CD4-positive, alpha-beta T cell treated with Interleukin-17A for 1 hour (primary cell): ENCODE measurements around the gene DCDC2C.

Experiments used
- DNase-seq: peaks from one replicate; pipeline ENCODE4 v3.0.0-alpha.2; 2020

The DCDC2C gene

GRCh38 chr2:3747032-3747654, 43.8 kb downstream of the DCDC2C start:
- no peak for DNase-seq

GRCh38 chr2:3747826-3748225, 44.5 kb downstream of the DCDC2C start:
- no peak for DNase-seq

- no peak for DNase-seq
These were observed 45.8 kb downstream of the DCDC2C start for GRCh38 chr2:3749201-3749600.

GRCh38 chr2:3751251-3751650, 47.9 kb downstream of the DCDC2C start:
- DNase-seq, result no peak

- DNase-seq, result no peak
These were observed 48.4 kb downstream of the DCDC2C start for GRCh38 chr2:3751806-3752205.

- no peak for DNase-seq
These were observed 49.0 kb downstream of the DCDC2C start for GRCh38 chr2:3752376-3752775.

GRCh38 chr2:3753561-3753960, 50.2 kb downstream of the DCDC2C start:
- DNase-seq, result no peak

GRCh38 chr2:3754280-3754679, 50.9 kb downstream of the DCDC2C start:
- no peak for DNase-seq

GRCh38 chr2:3754795-3755194, 51.4 kb downstream of the DCDC2C start:
- DNase-seq, result no peak

- no peak for DNase-seq
These were observed 51.9 kb downstream of the DCDC2C start for GRCh38 chr2:3755277-3755676.

GRCh38 chr2:3756306-3756705, 52.9 kb downstream of the DCDC2C start:
- DNase-seq, result no peak

- DNase-seq, result no peak
These were observed 55.5 kb downstream of the DCDC2C start for GRCh38 chr2:3758906-3759305.

GRCh38 chr2:3759331-3759730, 56.0 kb downstream of the DCDC2C start:
- no peak for DNase-seq

- DNase-seq, result no peak
These were observed 56.4 kb downstream of the DCDC2C start for GRCh38 chr2:3759761-3760160.

- DNase-seq, result no peak
These were observed 57.9 kb downstream of the DCDC2C start for GRCh38 chr2:3761272-3761671.

GRCh38 chr2:3762771-3763447, 59.5 kb downstream of the DCDC2C start:
- no peak for DNase-seq

GRCh38 chr2:3766824-3767223, 63.4 kb downstream of the DCDC2C start:
- no peak for DNase-seq

- DNase-seq, result no peak
These were observed 65.8 kb downstream of the DCDC2C start for GRCh38 chr2:3768960-3769765.

GRCh38 chr2:3769766-3770165, 66.4 kb downstream of the DCDC2C start:
- DNase-seq, result no peak

- DNase-seq, result no peak
These were observed 67.5 kb downstream of the DCDC2C start for GRCh38 chr2:3770724-3771415.

GRCh38 chr2:3771576-3771975, 68.2 kb downstream of the DCDC2C start:
- no peak for DNase-seq

- no peak for DNase-seq
These were observed 71.0 kb downstream of the DCDC2C start for GRCh38 chr2:3774336-3774735.

GRCh38 chr2:3776311-3776710, 72.9 kb downstream of the DCDC2C start:
- no peak for DNase-seq
